H1 (cell line): ENCODE measurements around the gene SLC39A11. TPM values are rescaled to one million over a fixed set of nuclear protein-coding genes. Genes with fewer than 3 reads are reported as not detected.

Source experiments
- ASH2L ChIP-seq: fragments of 200-600, 300-600 bp; sonication (generic); IDR thresholded peaks from one replicate; pipeline ENCODE4 v1.7.1; 2017; ENCODE audit warnings: low read length
- EGR1 ChIP-seq: IDR thresholded peaks from 2 replicates; pipeline ENCODE4 v1.6.1; 2011; ENCODE audit warnings: low read depth, low read length, borderline replicate concordance
- EP300 ChIP-seq, 2 experiments: IDR thresholded peaks; 1 replicate in 1 of 2; 2 replicates in 1 of 2; pipeline ENCODE4 v1.6.1; 2011 to 2012; ENCODE audit warnings: low read depth in 2 of 2, low read length in 2 of 2, mild to moderate bottlenecking in 2 of 2, borderline replicate concordance in 1 of 2, inconsistent platforms in 1 of 2, moderate library complexity in 1 of 2
- HDAC2 ChIP-seq, 2 experiments: fragments of 300-600 bp in 1 of 2; sonication (generic) in 1 of 2; IDR thresholded peaks; 2 replicates each; pipeline ENCODE4 v1.6.1; 2011 to 2012; ENCODE audit warnings: low read depth in 2 of 2, low read length in 2 of 2, mild to moderate bottlenecking in 2 of 2, moderate library complexity in 2 of 2, borderline replicate concordance in 1 of 2, inconsistent platforms in 1 of 2
- KDM5A ChIP-seq: fragments of 200-600 bp; IDR thresholded peaks from 2 replicates; pipeline ENCODE4 v1.7.1; 2012; ENCODE audit warnings: mild to moderate bottlenecking, low read length, inconsistent platforms, mixed read lengths
- MAFK ChIP-seq: IDR thresholded peaks from 2 replicates; pipeline ENCODE4 v1.6.1; 2012; ENCODE audit warnings: low read depth, mild to moderate bottlenecking, improper control_type of control experiment, low read length
- POU5F1 ChIP-seq: IDR thresholded peaks from 2 replicates; pipeline ENCODE4 v1.6.1; 2011; ENCODE audit warnings: low read depth, mild to moderate bottlenecking, low read length, moderate library complexity
- SIX5 ChIP-seq: IDR thresholded peaks from 2 replicates; pipeline ENCODE4 v1.6.1; 2011; ENCODE audit warnings: mild to moderate bottlenecking, low read depth, low read length
- SUZ12 ChIP-seq: fragments of 200-600 bp; sonication (generic); IDR thresholded peaks from 2 replicates; pipeline ENCODE4 v1.6.1; 2012; ENCODE audit warnings: mild to moderate bottlenecking, inconsistent platforms, low read length, moderate library complexity, mixed read lengths
- polyA plus RNA-seq, 7 experiments: library from polyadenylated mRNA; depleted of rRNA in 3 of 7; stranded (reverse) in 5 of 7; unstranded in 2 of 7; fragments of >200 nt in 5 of 7; fragments of 200-250 nt in 2 of 7; gene quantifications; 1 replicate in 5 of 7; 2 replicates in 1 of 7; 4 replicates in 1 of 7; pipeline versions ENCODE4 v1.2.1 to v1.2.3, GENCODE V29; 2011 to 2013; ENCODE audit warnings: missing spikeins in 2 of 7, mixed read lengths in 2 of 7
- total RNA-seq: library from RNA; stranded (reverse); fragmentation: NEBNext Ultra II Directional; extraction: Animal tissue kit (Norgen Biotek cat#: 25700); gene quantifications from 2 replicates; pipeline ENCODE4 v1.2.1, GENCODE V29; 2021
- TF ChIP-seq, protein P1 (sequence below): fragments of 300-600 bp; sonication (generic); IDR thresholded peaks from 2 replicates; pipeline ENCODE4 v1.7.1; 2012; ENCODE audit warnings: low read length, moderate library complexity, mild to moderate bottlenecking, inconsistent platforms; ENCODE audit not compliant: insufficient replicate concordance
- TF ChIP-seq, protein P2 (sequence below): IDR thresholded peaks from 2 replicates; pipeline ENCODE4 v1.6.1; 2012; ENCODE audit warnings: inconsistent platforms

Gene SLC39A11
- total and polyA plus RNA-seq, 2 of the 8 experiments (the other 6 are each of a cell fraction or from before 2014, with no cell fraction given): 12.2 to 19.6 TPM

DNA sequence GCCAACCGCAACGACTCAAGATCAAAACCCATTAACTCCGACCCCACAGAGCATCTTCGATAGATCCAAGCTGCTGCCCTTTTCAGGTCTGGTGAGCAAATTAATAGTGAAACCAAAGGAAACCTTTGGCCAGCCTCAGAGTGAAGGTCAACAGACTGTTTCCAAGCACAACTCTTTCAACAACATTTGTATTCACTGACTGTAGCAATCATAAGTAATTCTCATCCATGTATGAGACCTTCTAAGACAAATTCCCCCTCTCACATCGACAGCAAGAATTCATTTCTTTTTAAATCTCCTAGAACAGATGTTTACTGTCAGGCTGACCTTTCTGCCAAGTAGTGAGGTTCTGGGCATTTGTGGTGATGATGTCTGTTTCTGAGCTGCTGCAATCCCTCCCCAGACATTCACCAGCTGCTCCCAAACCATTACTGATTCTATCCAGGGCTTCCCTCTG is 64.2 kb downstream of the SLC39A11 start (continued):
- TF ChIP-seq, protein P1, sequence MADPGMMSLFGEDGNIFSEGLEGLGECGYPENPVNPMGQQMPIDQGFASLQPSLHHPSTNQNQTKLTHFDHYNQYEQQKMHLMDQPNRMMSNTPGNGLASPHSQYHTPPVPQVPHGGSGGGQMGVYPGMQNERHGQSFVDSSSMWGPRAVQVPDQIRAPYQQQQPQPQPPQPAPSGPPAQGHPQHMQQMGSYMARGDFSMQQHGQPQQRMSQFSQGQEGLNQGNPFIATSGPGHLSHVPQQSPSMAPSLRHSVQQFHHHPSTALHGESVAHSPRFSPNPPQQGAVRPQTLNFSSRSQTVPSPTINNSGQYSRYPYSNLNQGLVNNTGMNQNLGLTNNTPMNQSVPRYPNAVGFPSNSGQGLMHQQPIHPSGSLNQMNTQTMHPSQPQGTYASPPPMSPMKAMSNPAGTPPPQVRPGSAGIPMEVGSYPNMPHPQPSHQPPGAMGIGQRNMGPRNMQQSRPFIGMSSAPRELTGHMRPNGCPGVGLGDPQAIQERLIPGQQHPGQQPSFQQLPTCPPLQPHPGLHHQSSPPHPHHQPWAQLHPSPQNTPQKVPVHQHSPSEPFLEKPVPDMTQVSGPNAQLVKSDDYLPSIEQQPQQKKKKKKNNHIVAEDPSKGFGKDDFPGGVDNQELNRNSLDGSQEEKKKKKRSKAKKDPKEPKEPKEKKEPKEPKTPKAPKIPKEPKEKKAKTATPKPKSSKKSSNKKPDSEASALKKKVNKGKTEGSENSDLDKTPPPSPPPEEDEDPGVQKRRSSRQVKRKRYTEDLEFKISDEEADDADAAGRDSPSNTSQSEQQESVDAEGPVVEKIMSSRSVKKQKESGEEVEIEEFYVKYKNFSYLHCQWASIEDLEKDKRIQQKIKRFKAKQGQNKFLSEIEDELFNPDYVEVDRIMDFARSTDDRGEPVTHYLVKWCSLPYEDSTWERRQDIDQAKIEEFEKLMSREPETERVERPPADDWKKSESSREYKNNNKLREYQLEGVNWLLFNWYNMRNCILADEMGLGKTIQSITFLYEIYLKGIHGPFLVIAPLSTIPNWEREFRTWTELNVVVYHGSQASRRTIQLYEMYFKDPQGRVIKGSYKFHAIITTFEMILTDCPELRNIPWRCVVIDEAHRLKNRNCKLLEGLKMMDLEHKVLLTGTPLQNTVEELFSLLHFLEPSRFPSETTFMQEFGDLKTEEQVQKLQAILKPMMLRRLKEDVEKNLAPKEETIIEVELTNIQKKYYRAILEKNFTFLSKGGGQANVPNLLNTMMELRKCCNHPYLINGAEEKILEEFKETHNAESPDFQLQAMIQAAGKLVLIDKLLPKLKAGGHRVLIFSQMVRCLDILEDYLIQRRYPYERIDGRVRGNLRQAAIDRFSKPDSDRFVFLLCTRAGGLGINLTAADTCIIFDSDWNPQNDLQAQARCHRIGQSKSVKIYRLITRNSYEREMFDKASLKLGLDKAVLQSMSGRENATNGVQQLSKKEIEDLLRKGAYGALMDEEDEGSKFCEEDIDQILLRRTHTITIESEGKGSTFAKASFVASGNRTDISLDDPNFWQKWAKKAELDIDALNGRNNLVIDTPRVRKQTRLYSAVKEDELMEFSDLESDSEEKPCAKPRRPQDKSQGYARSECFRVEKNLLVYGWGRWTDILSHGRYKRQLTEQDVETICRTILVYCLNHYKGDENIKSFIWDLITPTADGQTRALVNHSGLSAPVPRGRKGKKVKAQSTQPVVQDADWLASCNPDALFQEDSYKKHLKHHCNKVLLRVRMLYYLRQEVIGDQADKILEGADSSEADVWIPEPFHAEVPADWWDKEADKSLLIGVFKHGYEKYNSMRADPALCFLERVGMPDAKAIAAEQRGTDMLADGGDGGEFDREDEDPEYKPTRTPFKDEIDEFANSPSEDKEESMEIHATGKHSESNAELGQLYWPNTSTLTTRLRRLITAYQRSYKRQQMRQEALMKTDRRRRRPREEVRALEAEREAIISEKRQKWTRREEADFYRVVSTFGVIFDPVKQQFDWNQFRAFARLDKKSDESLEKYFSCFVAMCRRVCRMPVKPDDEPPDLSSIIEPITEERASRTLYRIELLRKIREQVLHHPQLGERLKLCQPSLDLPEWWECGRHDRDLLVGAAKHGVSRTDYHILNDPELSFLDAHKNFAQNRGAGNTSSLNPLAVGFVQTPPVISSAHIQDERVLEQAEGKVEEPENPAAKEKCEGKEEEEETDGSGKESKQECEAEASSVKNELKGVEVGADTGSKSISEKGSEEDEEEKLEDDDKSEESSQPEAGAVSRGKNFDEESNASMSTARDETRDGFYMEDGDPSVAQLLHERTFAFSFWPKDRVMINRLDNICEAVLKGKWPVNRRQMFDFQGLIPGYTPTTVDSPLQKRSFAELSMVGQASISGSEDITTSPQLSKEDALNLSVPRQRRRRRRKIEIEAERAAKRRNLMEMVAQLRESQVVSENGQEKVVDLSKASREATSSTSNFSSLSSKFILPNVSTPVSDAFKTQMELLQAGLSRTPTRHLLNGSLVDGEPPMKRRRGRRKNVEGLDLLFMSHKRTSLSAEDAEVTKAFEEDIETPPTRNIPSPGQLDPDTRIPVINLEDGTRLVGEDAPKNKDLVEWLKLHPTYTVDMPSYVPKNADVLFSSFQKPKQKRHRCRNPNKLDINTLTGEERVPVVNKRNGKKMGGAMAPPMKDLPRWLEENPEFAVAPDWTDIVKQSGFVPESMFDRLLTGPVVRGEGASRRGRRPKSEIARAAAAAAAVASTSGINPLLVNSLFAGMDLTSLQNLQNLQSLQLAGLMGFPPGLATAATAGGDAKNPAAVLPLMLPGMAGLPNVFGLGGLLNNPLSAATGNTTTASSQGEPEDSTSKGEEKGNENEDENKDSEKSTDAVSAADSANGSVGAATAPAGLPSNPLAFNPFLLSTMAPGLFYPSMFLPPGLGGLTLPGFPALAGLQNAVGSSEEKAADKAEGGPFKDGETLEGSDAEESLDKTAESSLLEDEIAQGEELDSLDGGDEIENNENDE: no peak
- no peak for TF ChIP-seq MAFK
- TF ChIP-seq, protein P2, sequence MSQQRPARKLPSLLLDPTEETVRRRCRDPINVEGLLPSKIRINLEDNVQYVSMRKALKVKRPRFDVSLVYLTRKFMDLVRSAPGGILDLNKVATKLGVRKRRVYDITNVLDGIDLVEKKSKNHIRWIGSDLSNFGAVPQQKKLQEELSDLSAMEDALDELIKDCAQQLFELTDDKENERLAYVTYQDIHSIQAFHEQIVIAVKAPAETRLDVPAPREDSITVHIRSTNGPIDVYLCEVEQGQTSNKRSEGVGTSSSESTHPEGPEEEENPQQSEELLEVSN: no peak
- TF ChIP-seq SIX5: no peak
- TF ChIP-seq SUZ12: no peak
- no peak for TF ChIP-seq KDM5A
- no peak for TF ChIP-seq ASH2L
- no peak for TF ChIP-seq EP300 (IDR thresholded peaks at IDR 0.05; ENCODE audit: borderline replicate concordance in 1 of 2, low read depth in 2 of 2, low read length in 2 of 2)
- TF ChIP-seq POU5F1: no peak
- TF ChIP-seq EGR1: no peak
- no peak for TF ChIP-seq HDAC2 (IDR thresholded peaks at IDR 0.05; ENCODE audit: borderline replicate concordance in 1 of 2, low read depth in 2 of 2, low read length in 2 of 2)
